Stomach smooth muscle (tissue), 2 donors: ENCODE measurements around the gene MEAK7.
A peak's percentile ranks its signal among the peaks of the same experiment; 100 is the strongest.

Experiments used
- H3K27ac ChIP-seq: one replicate; pipeline ENCODE4 v1.7.0; 2013; ENCODE audit warnings: mild to moderate bottlenecking, low read length, inconsistent platforms
- H3K27me3 ChIP-seq, 2 donors: one replicate each; pipeline ENCODE4 v1.7.0; 2013; ENCODE audit warnings: low read length in 2 of 2; ENCODE audit not compliant: insufficient read depth in 2 of 2, control insufficient read depth in 1 of 2
- H3K36me3 ChIP-seq, 2 donors: one replicate each; pipeline ENCODE4 v1.7.0; 2013; ENCODE audit warnings: low read length in 2 of 2; ENCODE audit not compliant: control insufficient read depth in 2 of 2, insufficient read depth in 2 of 2
- H3K4me1 ChIP-seq: one replicate; pipeline ENCODE4 v1.7.0; 2013; ENCODE audit warnings: low read length; ENCODE audit not compliant: control insufficient read depth, insufficient read depth
- H3K4me3 ChIP-seq, 2 donors: one replicate each; pipeline ENCODE4 v1.7.0; 2013; ENCODE audit warnings: low read length in 2 of 2
- H3K9ac ChIP-seq, 2 donors: one replicate each; pipeline ENCODE4 v1.7.0; 2013; ENCODE audit warnings: low read length in 2 of 2, mild to moderate bottlenecking in 1 of 2
- H3K9me3 ChIP-seq, 2 donors: one replicate each; pipeline ENCODE4 v1.7.0; 2013; ENCODE audit warnings: low read length in 2 of 2; ENCODE audit not compliant: control insufficient read depth in 2 of 2
- donor health status: healthy.
- donor health status: Pancreatic carcinoma.

MEAK7 gene

GRCh38 chr16:84504420-84505248 is at the start of gene MEAK7:
TSS of gene MEAK7 (minus strand) at chr16:84504659. CDS start at chr16:84498086, 6,573 bp downstream.
- Histone ChIP-seq H3K27me3 (no peaks in the 10 kb centered on the region), H3K27ac (peak within 1 kb of the TSS; percentile 75), H3K4me3 (peak within 1 kb of the TSS; percentile 92 to 94), H3K9ac (peak within 1 kb of the TSS; percentile 82 to 84), H3K36me3 (peaks cover 0 to 7% of the 10 kb centered on the region in 2 donors), H3K4me1 (peaks cover 22% of the 10 kb centered on the region), H3K9me3 (no peaks in the 10 kb centered on the region)

- Histone ChIP-seq H3K27me3 (peaks cover 0 to 6% of the 10 kb centered on the region in 2 donors), H3K9me3 (no peaks in the 10 kb centered on the region), H3K9ac (no peak overlapping the region), H3K27ac (no peak overlapping the region), H3K4me1 (no peaks in the 10 kb centered on the region), H3K4me3 (no peak overlapping the region), H3K36me3 (no peaks in the 10 kb centered on the region)
These were observed 49.5 kb upstream of the MEAK7 start for GRCh38 chr16:84553873-84554399.

GRCh38 chr16:84552135-84552534 is 47.7 kb upstream of the MEAK7 start:
- Histone ChIP-seq H3K27me3 (peaks cover 0 to 5% of the 10 kb centered on the region in 2 donors), H3K27ac (no peak overlapping the region), H3K4me3 (no peak overlapping the region), H3K9me3 (no peaks in the 10 kb centered on the region), H3K4me1 (no peaks in the 10 kb centered on the region), H3K9ac (no peak overlapping the region), H3K36me3 (no peaks in the 10 kb centered on the region)

GRCh38 chr16:84550096-84550495 is 45.6 kb upstream of the MEAK7 start:
- Histone ChIP-seq H3K9ac (no peak overlapping the region), H3K27me3 (peaks cover 0 to 2% of the 10 kb centered on the region in 2 donors)

GRCh38 chr16:84548971-84549844 is 44.7 kb upstream of the MEAK7 start:
- no peaks in the 10 kb centered on the region for H3K36me3 ChIP-seq
- peaks cover 0 to 2% of the 10 kb centered on the region in 2 donors for H3K27me3 ChIP-seq
- no peaks in the 10 kb centered on the region for H3K4me1 ChIP-seq
- H3K9me3 ChIP-seq: no peaks in the 10 kb centered on the region
- no peak overlapping the region for H3K27ac ChIP-seq
- no peak overlapping the region for H3K4me3 ChIP-seq
- no peak overlapping the region for H3K9ac ChIP-seq

More at GRCh38 chr16:84550096-84550495, 45.6 kb upstream of the MEAK7 start:
- no peaks in the 10 kb centered on the region for H3K36me3 ChIP-seq
- H3K27ac ChIP-seq: no peak overlapping the region
- H3K4me1 ChIP-seq: no peaks in the 10 kb centered on the region
- no peak overlapping the region for H3K4me3 ChIP-seq
- no peaks in the 10 kb centered on the region for H3K9me3 ChIP-seq

GRCh38 chr16:84548508-84548907 is 44.0 kb upstream of the MEAK7 start:
- H3K9me3 ChIP-seq: no peaks in the 10 kb centered on the region
- no peak overlapping the region for H3K4me3 ChIP-seq
- H3K4me1 ChIP-seq: no peaks in the 10 kb centered on the region
- H3K36me3 ChIP-seq: no peaks in the 10 kb centered on the region
- H3K27ac ChIP-seq: no peak overlapping the region
- peaks cover 0 to 2% of the 10 kb centered on the region in 2 donors for H3K27me3 ChIP-seq
- no peak overlapping the region for H3K9ac ChIP-seq

- no peaks in the 10 kb centered on the region for H3K27me3 ChIP-seq
- no peaks in the 10 kb centered on the region for H3K36me3 ChIP-seq
- H3K9ac ChIP-seq: no peak overlapping the region
- no peaks in the 10 kb centered on the region for H3K4me1 ChIP-seq
- H3K4me3 ChIP-seq: no peak overlapping the region
- H3K9me3 ChIP-seq: no peaks in the 10 kb centered on the region
- H3K27ac ChIP-seq: no peak overlapping the region
These were observed 43.1 kb upstream of the MEAK7 start for GRCh38 chr16:84547546-84548061.

- H3K9me3 ChIP-seq: no peaks in the 10 kb centered on the region
- H3K36me3 ChIP-seq: no peaks in the 10 kb centered on the region
- no peak overlapping the region for H3K27ac ChIP-seq
- no peaks in the 10 kb centered on the region for H3K4me1 ChIP-seq
- no peak overlapping the region for H3K4me3 ChIP-seq
- H3K9ac ChIP-seq: no peak overlapping the region
- no peaks in the 10 kb centered on the region for H3K27me3 ChIP-seq
These were observed 42.4 kb upstream of the MEAK7 start for GRCh38 chr16:84546669-84547545.

GRCh38 chr16:84545114-84545737 is 40.8 kb upstream of the MEAK7 start:
- no peak overlapping the region for H3K27ac ChIP-seq
- no peaks in the 10 kb centered on the region for H3K36me3 ChIP-seq
- H3K9ac ChIP-seq: no peak overlapping the region
- no peaks in the 10 kb centered on the region for H3K4me1 ChIP-seq
- H3K27me3 ChIP-seq: no peaks in the 10 kb centered on the region
- H3K4me3 ChIP-seq: no peak overlapping the region
- H3K9me3 ChIP-seq: no peaks in the 10 kb centered on the region
